G401.6 (cell line): ENCODE results near the gene TBC1D22A.

Experiments
- FAIRE-seq: peaks from 2 replicates; lab custom pipeline; 2012; peaks lifted over from hg19 to GRCh38; lab: Jason Lieb, UNC

The TBC1D22A gene

DNA sequence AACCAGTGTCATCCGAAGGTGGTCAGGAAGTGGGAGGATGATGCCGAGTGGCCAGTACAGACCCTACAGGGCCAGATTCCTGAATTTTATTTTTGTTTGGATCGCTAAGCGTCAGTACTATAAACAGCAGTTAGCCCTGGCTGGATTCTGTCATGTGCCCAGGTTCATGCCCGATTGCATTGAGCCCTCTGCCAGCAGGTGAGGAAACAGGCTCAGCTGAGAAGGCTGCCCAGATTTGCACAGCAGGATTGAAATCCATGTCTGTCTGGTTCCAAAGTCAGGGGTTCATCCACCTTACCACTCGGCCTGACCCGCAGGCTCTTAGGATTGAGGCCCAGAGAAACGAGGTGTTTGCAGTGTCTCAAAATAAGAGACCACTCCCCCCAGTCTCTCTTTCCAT is 9.1 kb upstream of the TBC1D22A start:
- FAIRE-seq = no peak

DNA sequence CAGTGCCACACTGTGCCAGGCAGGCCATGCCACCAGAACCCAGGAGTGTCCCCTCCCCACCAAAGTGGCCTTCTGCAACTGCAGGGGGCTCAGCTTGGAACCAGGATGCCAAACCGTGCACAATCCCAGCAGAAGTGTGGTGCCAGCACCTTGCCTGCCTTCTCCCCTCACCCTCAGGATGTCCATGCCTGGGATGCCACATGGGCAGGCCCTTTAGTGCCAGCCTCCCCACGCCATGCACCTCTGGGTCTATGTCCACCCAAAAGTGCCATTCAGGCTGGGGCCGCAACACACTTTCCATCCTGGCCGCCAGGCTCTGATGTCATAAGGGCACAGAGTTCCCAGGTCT is 8.7 kb upstream of the TBC1D22A start:
- FAIRE-seq = no peak

DNA sequence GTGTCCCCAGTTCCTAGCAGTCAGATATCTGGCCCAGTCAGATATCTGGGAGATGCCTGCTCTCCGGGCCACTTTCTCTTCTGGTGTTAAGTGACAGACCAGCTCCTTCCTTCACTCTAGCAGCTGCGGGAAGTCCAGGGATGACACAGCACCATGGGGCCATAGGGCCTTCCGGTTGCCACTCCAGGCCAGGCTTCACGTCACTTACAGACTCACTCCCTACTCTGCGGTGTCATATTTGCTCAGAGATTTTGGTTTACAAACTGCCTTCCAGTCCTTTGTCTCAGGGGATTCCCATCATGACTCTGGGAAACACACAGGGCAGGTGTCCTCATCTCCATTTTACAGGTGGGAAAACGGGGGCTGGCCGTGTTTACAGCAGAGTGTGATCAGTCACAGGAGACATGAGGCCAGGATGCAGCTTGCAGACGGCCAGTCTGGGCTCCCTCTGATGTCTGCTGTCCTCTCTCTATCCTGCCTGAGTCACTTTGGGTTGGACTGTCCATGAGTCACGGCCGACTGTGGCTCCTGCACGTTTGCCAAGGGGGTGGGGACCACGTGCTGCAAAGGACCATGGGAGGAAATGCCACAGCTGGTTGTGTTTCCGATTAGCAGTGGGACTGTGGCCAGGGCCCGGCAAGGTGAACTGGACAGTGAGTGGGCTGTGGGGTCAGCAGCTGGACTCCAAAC is 8.2 kb upstream of the TBC1D22A start:
- no peak for FAIRE-seq

DNA sequence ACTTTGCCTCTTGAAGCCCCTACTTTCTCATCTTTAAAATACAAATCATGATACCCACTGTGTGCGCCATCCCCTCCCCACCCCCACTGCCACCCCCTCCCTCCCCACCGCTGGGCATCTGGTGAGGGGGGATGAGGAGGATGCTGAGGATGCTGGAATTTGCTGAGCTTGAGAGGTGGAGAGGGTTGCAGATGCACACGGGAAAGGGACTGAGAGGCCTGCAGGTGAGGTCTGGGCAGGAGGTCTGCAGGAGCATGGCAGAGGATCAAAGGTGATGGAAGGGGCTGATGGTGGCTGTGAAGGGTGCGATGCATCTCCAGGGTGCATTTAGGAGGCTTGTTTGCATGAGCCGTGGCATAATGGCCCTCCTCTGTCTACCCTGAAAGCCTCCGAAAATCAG is 7.6 kb upstream of the TBC1D22A start:
- no peak for FAIRE-seq

DNA sequence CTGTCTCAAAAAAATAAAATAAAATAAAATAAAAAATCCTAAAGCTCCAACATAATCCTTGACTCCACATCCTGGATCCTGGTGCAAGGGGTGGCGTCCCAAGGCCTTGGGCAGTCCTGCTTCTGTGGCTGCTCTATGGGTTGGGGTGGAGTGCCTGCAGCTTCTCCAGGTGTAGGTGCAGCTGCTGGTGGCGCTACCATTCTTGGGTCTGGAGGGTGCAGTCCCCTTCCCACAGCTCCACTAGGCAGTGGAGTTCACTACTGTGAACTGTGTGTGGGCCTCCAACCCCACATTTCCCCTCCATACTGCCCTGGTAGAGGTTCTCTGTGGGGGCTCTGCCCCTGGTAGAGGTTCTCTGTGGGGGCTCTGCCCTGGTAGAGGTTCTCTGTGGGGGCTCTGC is 6.9 kb upstream of the TBC1D22A start:
- FAIRE-seq = no peak

DNA sequence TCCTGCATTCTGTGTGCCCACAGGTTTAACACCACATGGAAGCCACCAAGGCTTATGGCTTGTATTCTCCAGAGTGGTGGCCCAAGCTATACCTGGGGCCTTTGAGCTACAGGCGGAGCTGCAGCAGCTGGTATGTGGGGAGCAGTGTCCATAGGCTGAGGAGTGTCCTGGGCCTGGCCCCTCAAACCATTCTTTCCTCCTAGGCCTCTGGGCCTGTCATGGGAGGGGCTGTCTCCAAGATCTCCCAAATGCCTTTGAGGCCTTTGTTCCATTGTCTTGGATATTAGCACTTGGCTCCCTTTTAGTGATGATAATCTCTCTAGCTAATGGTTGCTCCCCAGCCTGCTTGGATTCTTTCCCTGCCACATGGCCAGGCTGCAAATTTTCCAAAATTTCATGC is 6.4 kb upstream of the TBC1D22A start:
- FAIRE-seq = no peak

DNA sequence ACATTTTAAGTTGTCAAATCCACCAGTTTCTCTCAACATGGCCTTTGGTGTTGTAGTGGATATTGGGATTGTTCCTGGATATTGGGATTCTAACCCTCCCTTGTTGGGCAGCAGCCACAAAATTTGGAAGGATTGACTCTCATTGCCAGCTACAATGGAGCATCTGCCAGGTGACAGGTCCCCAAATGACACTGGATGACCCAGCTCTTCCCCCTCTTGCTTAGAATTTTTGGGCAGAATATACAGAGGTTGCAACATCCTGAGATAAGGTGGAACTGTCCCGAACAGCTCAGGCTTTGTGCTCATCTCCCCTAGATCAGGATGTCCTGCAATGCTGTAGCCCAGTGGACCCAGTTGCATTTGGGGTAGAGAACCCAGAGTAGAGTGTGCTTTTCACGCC is 5.3 kb upstream of the TBC1D22A start:
- no peak for FAIRE-seq

DNA sequence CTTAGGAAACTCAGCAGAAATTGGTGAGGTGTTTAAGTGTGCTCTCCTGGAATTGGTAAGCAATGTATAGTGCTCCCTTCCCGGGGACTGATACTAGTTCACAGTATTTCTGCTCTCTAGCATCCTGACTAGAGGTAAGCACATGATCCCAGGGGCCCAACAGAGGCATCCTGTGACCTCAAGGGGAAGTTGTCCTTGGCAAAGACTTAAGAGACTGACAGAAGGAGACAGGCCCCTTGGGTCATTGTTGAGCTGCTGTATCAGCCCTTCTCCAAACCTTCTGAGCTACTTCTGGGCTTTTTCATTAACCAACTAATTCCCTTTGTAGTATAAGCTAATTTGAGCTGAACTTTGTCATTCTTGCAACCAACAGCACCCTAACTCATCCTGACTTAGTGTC is 4.3 kb upstream of the TBC1D22A start:
- no peak for FAIRE-seq

DNA sequence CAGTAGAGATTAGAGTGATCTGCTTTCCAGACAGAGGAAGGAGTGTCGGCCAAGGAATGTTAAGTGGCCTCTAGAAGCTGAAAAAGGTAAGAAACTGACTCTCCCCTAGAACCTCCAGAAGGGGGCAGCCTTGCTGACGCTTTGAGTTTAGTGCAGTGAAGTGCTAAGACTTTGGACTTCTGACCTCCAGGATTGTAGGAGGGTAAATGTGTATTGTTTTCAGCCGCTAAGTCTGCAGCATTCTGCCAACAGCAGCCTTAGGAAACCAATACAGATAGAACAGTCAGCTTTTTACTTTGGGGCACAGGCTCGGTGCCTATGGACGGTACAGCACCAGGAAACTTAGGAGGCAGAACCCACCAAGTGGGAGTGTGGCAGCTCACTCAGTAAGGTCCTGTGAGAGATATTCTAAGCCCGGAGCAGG is 3.6 kb upstream of the TBC1D22A start:
- peak; percentile 95 for FAIRE-seq

DNA sequence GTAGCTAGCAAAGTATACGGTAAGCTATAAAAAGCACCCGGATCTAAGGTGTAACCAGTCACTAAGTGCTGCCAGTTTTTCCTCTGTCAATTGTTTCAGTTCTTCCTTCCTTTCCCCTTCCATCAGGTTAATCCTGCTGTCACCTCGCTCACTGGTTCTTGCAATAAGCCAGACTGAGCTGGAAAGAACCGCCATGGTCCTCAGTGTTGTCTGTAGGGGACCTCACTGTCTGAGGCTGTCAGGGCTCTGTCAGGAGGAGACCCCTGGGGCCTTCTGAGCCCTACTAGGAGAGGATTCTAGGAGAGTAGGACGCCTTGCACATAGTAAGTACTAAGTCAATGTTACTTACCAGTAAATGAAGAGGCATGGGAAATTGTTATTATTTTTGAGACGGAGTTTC is 1.4 kb upstream of the TBC1D22A start:
- no peak for FAIRE-seq

DNA sequence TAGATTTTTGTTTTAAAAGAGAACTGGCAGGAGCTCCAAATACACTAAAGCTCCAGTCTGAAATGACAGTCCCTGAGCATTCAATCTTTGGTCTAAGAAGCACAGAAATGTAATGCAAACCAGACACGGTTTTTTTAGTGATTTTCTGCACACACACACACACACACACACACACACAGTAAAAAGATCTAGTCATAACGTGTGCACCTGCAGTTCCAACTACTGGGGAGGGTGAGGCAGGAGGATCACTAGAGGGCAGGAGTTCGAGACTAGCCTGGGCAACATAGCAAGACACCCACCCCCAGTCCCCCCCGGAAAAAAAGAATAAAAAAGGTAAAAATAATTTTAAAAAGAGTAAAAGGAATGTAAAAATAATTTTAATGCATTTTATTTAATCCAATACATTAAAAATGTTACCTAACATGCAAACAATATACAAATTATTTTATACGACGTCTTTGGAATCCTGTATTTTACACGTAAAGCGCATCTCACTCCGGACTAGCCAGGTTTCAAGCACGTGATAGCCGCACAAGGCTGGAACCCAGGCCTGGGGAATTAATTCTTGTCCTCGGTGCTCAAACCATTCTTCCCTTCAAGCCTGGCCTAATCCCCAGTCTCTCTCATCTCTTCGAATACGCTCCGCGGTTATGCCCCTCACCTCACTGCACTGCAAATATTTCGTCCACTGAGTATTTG is 762 bp upstream of the TBC1D22A start:
- FAIRE-seq = no peak

DNA sequence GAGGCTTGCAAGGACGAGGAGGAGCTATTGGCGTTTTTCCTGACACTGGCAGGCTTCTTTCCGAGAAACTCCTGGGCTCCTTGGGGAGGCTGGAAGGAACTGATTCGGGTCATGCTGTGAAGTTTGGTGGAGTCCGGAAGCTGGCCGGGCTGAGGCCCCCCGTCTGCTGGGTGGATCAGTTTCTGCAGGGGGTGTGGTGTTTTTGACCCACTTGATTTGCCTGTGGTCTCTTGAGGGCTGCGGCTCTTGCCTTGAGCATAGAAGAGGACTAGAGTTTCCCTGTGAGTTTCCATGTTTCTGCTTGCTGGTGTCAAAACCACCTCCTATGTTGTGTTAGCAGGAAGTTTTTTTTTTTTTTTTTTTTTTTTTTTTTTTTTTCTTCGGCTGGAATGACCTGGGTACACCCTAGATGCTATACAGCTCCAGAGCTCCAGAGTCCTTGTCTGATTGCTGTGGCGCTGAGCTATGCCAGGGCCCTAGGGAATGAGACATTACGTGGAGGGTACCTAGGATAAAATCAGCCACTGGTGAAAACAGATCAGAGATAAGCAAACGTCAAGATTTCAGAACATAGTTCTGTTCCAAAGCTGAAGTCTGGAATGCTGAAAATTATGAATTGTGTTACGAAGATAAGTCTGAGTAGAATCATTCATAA is 728 bp downstream of the TBC1D22A start:
- no peak for FAIRE-seq

DNA sequence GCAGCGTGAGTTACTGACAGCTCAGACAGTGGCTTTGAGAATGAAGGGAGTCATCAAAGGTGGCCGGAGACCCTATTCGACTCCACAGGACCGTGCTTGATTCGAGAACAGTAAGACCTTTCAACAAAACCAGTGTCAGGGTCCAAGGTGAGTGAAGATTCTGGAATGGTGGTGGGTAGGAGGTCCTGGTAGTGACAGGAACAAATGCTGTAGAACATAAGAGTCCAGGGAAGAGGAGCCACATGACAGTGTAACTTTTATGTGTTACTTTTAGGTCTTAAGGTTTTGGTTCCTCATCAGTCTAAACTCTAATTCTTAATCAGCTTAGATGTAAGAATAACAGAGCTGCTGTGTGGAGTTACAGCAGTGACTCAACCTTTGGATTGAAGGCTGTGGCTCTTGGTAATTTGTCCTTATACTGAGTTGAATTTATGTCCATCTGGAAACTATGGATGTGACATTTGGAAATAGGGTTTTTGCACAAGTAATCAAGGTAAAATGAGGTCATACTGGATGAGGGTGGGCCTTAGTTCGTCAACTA is 1.8 kb downstream of the TBC1D22A start:
- FAIRE-seq = no peak

DNA sequence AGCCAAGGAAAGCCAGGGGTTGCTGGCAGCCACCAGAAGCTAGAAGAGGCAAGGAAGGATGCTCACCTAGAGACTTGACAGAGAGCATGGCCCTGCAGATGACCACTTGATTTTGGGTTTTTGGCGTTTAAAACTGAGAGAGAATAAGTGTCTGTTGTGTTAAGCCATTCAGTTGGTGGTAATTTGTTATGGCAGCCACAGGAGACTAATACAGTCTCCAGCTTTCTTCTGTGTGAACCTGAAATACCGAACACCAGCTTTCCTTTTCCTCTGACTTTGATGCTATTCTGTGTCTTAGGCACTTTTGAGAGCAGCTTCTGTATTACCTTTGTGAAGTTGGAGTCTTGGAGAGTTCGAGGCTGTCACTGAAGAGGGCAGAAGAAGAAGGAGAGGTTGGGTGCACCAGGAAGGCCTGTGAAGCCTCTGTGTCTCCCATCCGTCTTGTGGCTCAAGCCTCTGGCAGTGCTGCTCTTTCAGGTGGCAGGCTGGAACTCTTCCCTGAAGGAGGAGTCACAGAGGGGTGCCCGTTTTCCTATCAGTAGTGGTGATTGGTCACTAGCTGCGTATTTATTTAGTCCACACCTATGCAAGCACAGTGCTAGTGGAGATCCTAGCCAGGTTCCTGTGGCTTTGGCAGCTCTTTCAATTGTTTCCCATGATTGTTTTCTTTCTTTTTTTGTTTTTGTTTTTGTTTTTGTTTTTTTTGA is 2.5 kb downstream of the TBC1D22A start:
- FAIRE-seq = no peak

DNA sequence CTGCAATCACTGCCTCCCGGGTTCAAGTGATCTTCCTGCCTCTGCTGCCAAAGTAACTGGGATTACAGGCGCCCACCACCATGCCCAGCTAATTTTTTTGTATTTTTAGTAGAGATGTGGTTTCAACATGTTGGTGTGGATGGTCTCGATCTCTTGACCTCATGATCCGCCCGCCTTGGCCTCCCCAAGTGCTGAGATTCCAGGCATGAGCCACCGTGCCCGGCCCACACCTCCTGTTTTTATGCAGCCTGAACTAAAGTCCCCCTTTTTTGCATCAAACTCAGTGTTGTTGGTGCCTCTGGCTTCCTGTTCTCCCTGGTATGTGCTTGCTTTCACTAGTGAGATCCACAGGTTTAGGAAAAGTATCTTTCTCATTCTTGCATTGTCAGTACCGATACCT is 4.2 kb downstream of the TBC1D22A start:
- FAIRE-seq = no peak

DNA sequence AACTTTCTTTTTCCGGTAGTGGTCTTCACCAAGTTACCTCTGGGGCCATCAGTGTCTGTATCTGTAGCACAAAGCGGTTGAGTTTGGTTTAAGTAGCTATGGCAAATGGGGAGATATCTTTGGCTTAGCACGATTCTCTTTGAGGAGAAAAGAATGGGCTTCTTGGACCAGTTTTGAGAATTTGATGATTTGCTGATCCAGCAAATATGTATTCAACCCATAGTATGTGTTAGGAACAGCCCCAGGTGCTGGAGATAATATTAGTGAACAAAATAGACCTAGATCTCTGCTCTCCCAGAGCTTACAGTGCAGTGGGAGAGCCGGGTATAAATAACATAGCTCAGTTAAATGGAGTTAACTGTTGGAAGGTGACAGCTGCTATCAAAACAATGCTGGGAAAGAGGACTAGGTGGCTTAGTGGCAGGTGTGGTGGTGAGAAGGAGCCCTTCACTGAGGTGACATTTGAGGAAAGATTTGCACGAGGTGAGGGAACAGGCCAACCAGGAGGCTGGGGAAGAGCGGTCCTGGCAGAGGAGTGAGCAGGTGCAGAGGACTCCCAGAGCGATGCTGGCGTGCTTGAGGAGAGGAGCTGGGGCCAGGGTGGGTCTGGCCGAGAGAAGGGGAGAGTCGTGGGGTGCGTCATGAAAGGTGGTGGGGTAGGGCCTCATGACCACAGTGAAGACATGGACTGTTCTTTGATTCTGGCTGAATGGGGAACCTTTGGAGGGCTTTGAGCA is 5.0 kb downstream of the TBC1D22A start:
- FAIRE-seq = no peak

DNA sequence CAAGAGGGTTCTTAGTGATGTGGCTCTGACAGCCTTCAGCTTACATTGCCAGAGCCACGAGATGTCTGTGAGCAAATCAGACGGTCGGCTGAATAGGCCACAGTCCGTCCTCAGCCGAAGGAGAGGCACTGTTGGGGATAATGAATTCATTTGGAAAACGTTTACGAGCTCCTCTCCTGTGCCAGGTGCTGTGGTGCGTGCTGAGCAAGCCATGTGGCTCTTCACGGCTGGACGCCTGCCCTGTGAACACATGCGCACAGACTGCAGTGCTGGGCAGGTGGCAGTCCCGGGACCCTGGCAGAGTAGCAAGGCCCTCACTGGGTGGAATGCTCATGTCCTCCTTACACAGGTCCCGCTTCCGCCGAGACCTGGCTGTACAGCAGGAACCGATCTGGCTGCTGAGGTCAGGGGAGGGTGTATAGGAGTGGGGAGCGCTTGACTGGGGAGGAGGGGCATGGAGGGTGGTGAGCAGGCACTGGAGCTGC is 6.8 kb downstream of the TBC1D22A start:
- no peak for FAIRE-seq

DNA sequence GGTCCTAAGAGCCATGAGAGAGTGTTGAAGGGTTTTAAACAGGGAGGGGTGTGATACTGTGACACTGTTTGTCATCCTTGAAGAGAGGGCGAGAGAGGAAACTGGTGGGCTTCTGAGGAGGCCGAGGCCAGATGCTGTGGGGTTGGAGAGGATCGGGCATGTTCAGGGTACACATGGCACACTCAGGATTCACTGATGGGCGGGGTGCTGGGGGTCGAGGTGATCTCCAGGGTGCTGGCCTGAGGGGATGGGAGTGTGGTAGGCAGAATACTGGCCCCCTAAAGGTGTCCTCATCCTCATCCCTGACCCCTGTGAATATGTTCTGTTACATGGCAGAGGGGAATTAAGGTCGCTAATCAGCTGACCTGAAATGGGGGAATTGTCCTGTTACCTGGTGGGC is 7.3 kb downstream of the TBC1D22A start:
- FAIRE-seq = no peak

DNA sequence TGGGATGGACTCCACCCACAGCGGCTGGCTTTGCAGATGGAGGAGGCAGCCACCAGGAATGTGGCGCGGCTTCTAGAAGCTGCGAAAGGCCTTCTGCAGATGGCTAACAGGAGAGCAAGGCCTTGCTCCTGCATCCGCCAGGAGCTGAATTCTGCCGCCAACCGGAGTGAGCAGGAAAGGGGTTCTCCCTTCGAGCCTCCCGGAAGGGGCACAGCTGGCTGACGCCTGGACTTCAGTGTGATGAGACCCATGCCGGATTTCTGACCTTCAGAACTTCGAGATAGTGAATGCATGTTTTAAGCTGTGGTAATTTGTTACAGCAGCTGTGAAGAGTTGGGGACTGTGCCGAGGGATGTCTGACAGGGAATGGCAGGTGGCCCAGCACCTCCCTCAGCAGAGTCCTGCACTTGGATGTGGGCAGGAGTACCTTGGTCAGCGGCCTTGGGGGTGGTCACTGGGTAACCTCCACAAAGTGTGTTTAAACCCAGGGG is 7.7 kb downstream of the TBC1D22A start:
- no peak for FAIRE-seq

DNA sequence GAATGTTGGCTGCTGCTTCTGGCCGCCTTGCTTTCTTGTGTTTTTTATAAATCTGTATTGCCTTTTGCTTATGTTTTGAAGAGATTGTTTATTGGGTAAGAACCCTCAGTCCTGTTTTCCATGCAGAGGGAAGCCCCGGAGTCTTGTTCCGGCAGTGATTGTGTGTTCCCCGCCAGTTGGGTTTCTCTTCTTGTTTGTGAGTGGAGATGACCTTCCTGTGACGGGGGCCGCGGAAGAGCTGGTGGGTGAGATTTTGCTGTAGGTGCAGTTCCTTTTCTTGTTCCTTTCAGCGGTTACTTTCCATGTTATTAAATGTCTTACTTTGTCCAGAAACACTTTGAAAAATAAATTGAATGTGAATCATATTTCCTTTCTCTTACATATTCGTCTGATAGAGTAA is 8.3 kb downstream of the TBC1D22A start:
- FAIRE-seq = no peak

DNA sequence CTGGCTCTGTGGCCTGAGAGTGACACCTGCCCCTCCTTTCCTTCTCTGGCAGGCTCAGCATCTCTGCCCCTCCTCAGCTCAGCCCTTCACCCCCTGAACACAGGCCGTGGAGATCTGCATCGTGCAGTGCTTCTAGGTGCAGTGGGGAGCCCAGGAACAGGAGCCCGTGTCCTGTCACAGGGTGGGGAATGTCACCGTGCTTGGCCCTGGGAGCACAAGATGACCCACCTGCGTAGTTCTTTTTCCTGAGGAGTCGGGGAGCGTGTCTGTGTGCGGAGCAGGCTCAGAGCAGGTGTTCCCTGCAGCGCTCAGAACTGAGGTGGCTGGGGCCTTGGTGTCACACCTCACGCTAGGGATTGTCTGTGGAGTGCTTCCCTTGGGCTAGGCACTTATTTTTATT is 10.6 kb downstream of the TBC1D22A start:
- no peak for FAIRE-seq
